ENCODE measurements around the gene TMPRSS3.

GRCh38 chr21:42435833-42436232, 40.0 kb upstream of the TMPRSS3 start:
- TF ChIP-seq POLR2AphosphoS5 (IDR thresholded peaks at IDR 0.05) (no peak), CTCF (IDR thresholded peaks at IDR 0.05) (no peak)
